Suprapubic skin (tissue), 4 donors: ENCODE results near the gene ME2. TPM values are rescaled to one million over a fixed set of nuclear protein-coding genes. Genes with fewer than 3 reads are reported as not detected.
"Not testable (repeated sequence)": the region's sequence is repeated elsewhere in the genome, so short reads cannot be mapped to it uniquely, and the experiment has no call there.

ENCODE experiments used
- DNase-seq, 2 donors: peaks; one replicate each; pipeline ENCODE4 v3.0.0-alpha.2; 2019; ENCODE audit warnings: low spot score in 2 of 2
- H3K27ac ChIP-seq: fragments of 200-600 bp; sonication (generic); one replicate; pipeline ENCODE4 v1.5.1; 2019
- H3K27me3 ChIP-seq: fragments of 200-600 bp; sonication (generic); one replicate; pipeline ENCODE4 v1.5.1; 2019
- H3K36me3 ChIP-seq: fragments of 200-600 bp; sonication (generic); one replicate; pipeline ENCODE4 v1.5.1; 2019
- H3K4me1 ChIP-seq: fragments of 200-600 bp; sonication (generic); one replicate; pipeline ENCODE4 v1.5.1; 2019
- H3K4me3 ChIP-seq: fragments of 200-600 bp; sonication (generic); one replicate; pipeline ENCODE4 v1.5.1; 2019; ENCODE audit warnings: mild to moderate bottlenecking
- H3K9me3 ChIP-seq: fragments of 200-600 bp; sonication (generic); one replicate; pipeline ENCODE4 v1.5.1; 2019
- CTCF ChIP-seq, 2 donors: fragments of 200-600 bp in 1 of 2; fragments of 450-650 bp in 1 of 2; sonication (generic) in 1 of 2; IDR thresholded peaks; one replicate each; pipeline ENCODE4 v1.5.1; 2016 to 2019; ENCODE audit warnings: antibody characterized with exemption in 2 of 2, mild to moderate bottlenecking in 1 of 2, moderate library complexity in 1 of 2
- EP300 ChIP-seq: sonication (generic); formaldehyde crosslinking; IDR thresholded peaks from one replicate; pipeline ENCODE4 v1.6.1; 2017; ENCODE audit warnings: antibody characterized with exemption
- POLR2A ChIP-seq, 2 donors: fragments of 450-650 bp; IDR thresholded peaks; one replicate each; pipeline ENCODE4 v1.6.1; 2017; ENCODE audit warnings: antibody characterized with exemption in 2 of 2, mild to moderate bottlenecking in 2 of 2, moderate library complexity in 2 of 2
- POLR2AphosphoS5 ChIP-seq, 3 donors: sonication (generic); formaldehyde crosslinking; IDR thresholded peaks; one replicate each; pipeline ENCODE4 v1.6.1; 2017; ENCODE audit warnings: antibody characterized with exemption in 3 of 3
- WGBS: methylation state at CpG from one replicate; pipeline ENCODE4 v1.1.5; 2018; 5-methylcytosine and 5-hydroxymethylcytosine counted together
- total RNA-seq, 4 donors: library from RNA; depleted of rRNA; stranded (reverse); fragments of >200 nt; gene quantifications; one replicate each; pipeline ENCODE4 v1.1.0, GENCODE V29; 2016

Gene ME2
- total RNA-seq, 4 donors from 2014 or later, result 18.7 to 29.3 (median 25.4) TPM

- H3K36me3 ChIP-seq, result no peaks in the 10 kb centered on the region
- no peaks in the 10 kb centered on the region for H3K27me3 ChIP-seq
- 86% methylated on average over 13 of the region's 13 CpGs for WGBS
- H3K27ac ChIP-seq, result no peak overlapping the region
- H3K4me3 ChIP-seq, result no peak overlapping the region
- no peaks in the 10 kb centered on the region for H3K9me3 ChIP-seq
- H3K4me1 ChIP-seq, result no peaks in the 10 kb centered on the region
- DNase-seq, result no peak
- TF ChIP-seq POLR2A (IDR thresholded peaks at IDR 0.05) (no peak), CTCF (IDR thresholded peaks at IDR 0.05) (no peak), POLR2AphosphoS5 (IDR thresholded peaks at IDR 0.05) (no peak), EP300 (no peak)
Measured at GRCh38 chr18:50855976-50856757, 22.8 kb upstream of the ME2 start.

- DNase-seq, H3K27ac ChIP-seq: not testable (repeated sequence)
- 55% methylated on average over 5 of the region's 5 CpGs for WGBS
Measured at GRCh38 chr18:50857166-50857565, 21.8 kb upstream of the ME2 start.

GRCh38 chr18:50857694-50858093 lies 21.2 kb upstream of the ME2 start:
- H3K27ac ChIP-seq, result no peak overlapping the region
- H3K27me3 ChIP-seq, result no peaks in the 10 kb centered on the region
- no peaks in the 10 kb centered on the region for H3K4me1 ChIP-seq
- H3K9me3 ChIP-seq, result no peaks in the 10 kb centered on the region
- 82% methylated on average over 3 of the region's 3 CpGs for WGBS
- TF ChIP-seq POLR2AphosphoS5 (IDR thresholded peaks at IDR 0.05), result no peak
- no peak for TF ChIP-seq CTCF (IDR thresholded peaks at IDR 0.05)
- TF ChIP-seq EP300, result no peak
- TF ChIP-seq POLR2A (IDR thresholded peaks at IDR 0.05), result no peak
- no peaks in the 10 kb centered on the region for H3K36me3 ChIP-seq
- DNase-seq, result no peak
- H3K4me3 ChIP-seq, result no peak overlapping the region

More at GRCh38 chr18:50857166-50857565, 21.8 kb upstream of the ME2 start:
- not testable (repeated sequence) for H3K4me1 ChIP-seq, H3K27me3 ChIP-seq, H3K36me3 ChIP-seq, H3K4me3 ChIP-seq, H3K9me3 ChIP-seq

DNA sequence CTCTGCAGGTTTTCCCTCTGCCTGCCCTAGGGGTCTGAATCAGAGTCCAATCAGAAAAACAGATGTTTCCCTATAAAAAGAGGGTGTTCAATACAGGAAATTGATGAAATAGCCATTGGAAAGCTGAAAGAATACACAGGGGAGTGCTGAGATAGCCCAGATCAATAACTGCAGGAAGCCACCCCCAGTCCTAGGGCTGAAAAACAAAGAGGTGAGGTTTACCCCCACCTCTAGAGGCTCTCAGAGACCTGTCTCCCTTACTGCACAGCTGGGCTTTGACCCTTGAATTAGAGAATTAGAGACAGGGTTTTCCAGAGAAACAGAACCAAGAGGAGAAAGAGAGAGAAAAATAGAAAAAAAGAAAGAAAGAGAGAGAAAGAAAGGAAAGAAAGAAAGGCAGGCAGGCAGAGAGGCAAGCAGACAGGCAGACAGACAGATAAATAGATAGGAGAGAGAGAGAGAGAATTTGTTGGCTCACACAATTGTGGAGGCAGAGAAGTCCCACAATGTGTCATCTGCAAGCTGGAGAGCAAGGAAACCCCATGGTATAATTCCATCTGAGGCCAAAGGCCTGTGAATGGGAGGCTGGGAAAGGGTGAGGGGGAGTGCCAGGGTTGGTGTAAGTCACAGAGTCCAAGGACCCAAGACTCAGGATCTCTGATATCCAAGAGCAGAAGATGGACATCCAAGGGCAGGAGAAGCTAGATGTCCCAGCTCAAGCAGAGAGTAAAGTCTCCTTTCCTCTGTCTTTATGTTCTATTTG lies 18.9 kb upstream of the ME2 start:
- Histone ChIP-seq H3K36me3 (no peaks in the 10 kb centered on the region), H3K27ac (no peak overlapping the region), H3K9me3 (no peaks in the 10 kb centered on the region), H3K27me3 (no peaks in the 10 kb centered on the region), H3K4me3 (no peak overlapping the region), H3K4me1 (no peaks in the 10 kb centered on the region)
- no peak for TF ChIP-seq POLR2A (IDR thresholded peaks at IDR 0.05)
- TF ChIP-seq EP300, result no peak
- TF ChIP-seq CTCF (IDR thresholded peaks at IDR 0.05), result no peak
- TF ChIP-seq POLR2AphosphoS5 (IDR thresholded peaks at IDR 0.05), result no peak
- no peak for DNase-seq

DNA sequence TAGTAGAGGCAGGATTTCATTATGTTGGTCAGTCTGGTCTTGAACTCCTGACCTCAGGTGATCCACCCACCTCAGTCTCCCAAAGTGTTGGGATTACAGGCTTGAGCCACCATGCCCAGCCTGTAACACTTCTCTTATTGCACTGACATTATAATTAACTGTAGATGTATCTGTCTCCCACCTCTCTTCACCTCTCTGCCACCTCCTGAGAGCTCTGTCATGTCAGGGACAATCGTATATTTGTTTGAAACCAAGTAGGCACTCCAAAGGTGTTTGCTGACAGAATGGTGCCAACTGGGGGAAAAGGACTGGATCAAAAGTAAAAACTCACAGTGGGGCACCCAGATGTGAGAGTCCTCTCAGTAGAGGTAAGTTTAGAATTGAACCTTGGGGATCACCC lies 17.3 kb upstream of the ME2 start:
- Histone ChIP-seq H3K27ac (no peak overlapping the region), H3K4me3 (no peak overlapping the region), H3K36me3 (no peaks in the 10 kb centered on the region), H3K27me3 (no peaks in the 10 kb centered on the region), H3K9me3 (no peaks in the 10 kb centered on the region), H3K4me1 (no peaks in the 10 kb centered on the region)
- TF ChIP-seq POLR2AphosphoS5 (IDR thresholded peaks at IDR 0.05), result no peak
- no peak for TF ChIP-seq EP300
- TF ChIP-seq POLR2A (IDR thresholded peaks at IDR 0.05), result no peak
- 96% methylated on average over 1 of the region's 1 CpG for WGBS
- no peak for DNase-seq

GRCh38 chr18:50862401-50862800 lies 16.5 kb upstream of the ME2 start:
- WGBS, result 84% methylated on average over 2 of the region's 2 CpGs
- H3K9me3 ChIP-seq, result no peaks in the 10 kb centered on the region
- TF ChIP-seq POLR2AphosphoS5 (IDR thresholded peaks at IDR 0.05) (no peak), POLR2A (IDR thresholded peaks at IDR 0.05) (no peak), EP300 (no peak), CTCF (IDR thresholded peaks at IDR 0.05) (no peak)
- no peaks in the 10 kb centered on the region for H3K27me3 ChIP-seq
- no peaks in the 10 kb centered on the region for H3K4me1 ChIP-seq
- H3K27ac ChIP-seq, result no peak overlapping the region
- no peak for DNase-seq
- no peaks in the 10 kb centered on the region for H3K36me3 ChIP-seq
- H3K4me3 ChIP-seq, result no peak overlapping the region
